GM18858 (cell line): ENCODE data around the gene SEMA4D.

Experiments used
- ATAC-seq: cut with Tn5 transposase; IDR thresholded peaks from one replicate; pipeline ENCODE4 v1.9.1; 2021; ENCODE audit not compliant: unreplicated experiment

Gene SEMA4D, protein sequence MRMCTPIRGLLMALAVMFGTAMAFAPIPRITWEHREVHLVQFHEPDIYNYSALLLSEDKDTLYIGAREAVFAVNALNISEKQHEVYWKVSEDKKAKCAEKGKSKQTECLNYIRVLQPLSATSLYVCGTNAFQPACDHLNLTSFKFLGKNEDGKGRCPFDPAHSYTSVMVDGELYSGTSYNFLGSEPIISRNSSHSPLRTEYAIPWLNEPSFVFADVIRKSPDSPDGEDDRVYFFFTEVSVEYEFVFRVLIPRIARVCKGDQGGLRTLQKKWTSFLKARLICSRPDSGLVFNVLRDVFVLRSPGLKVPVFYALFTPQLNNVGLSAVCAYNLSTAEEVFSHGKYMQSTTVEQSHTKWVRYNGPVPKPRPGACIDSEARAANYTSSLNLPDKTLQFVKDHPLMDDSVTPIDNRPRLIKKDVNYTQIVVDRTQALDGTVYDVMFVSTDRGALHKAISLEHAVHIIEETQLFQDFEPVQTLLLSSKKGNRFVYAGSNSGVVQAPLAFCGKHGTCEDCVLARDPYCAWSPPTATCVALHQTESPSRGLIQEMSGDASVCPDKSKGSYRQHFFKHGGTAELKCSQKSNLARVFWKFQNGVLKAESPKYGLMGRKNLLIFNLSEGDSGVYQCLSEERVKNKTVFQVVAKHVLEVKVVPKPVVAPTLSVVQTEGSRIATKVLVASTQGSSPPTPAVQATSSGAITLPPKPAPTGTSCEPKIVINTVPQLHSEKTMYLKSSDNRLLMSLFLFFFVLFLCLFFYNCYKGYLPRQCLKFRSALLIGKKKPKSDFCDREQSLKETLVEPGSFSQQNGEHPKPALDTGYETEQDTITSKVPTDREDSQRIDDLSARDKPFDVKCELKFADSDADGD

DNA sequence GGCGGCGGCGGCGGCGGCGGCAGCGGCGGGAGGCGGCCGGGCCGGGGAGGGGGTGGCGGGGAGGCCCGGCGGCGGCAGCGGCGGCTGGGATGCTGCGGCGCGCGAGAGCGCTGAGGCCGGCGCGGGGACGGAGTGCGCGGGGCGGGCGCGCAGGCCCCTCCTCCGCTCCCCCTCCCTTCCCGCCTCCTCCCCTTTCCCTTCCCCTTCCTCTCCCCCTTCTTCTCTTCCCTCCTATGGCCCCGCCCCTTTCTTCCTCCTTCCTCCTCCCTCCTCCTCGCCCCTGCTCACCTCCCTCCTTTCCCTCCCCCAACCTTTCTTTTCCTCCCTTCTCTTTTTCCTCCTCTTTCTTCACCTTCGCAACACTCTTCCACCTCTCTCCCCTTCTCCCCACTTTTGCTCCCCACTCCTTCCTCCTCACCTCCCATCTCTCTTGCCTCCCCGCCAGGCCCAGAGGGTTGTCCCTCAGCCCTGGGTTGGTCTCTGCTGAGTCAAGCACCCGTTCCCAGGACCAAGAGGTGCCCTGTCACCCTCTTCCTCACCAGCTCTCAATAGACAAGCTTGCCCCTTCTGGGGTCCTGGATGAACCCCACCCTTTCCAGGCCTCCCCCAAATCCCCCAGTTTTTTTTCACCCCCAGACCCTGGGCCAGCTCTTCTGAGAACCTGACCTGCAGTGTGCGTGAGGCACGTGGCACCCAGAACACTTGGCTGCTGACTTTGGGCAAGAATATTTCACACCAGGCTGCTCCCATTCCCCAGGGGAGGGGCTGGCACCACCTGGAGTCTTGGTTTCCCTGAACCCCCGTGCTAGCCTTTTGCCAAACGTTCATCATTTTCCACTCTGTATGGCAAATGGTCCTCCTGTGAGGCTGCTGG is at the start of gene SEMA4D:
Gene SEMA4D (minus strand): TSS at position 136 of the 874 bp plus-strand sequence. CDS start 92,657 bp downstream, outside the sequence.
- no peak for ATAC-seq

DNA sequence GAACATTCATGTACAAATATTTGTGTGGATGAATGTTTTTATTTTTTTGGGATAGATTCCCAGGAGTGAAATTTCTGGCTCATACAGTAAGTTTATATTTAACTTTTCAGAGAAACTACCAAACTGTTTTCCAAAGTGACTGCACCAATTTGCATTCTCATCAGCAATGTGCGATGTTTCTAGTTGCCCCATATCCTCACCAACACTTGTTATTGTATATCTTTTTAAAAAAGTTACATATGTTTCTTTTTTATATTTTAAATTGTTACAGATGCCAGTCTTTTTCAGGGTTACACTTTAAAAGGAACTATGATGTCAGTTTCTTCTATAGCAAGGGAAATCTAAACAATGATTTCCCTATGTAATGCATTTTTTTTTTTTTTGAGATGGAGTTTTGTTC is 49.1 kb upstream of the SEMA4D start:
- ATAC-seq = no peak

DNA sequence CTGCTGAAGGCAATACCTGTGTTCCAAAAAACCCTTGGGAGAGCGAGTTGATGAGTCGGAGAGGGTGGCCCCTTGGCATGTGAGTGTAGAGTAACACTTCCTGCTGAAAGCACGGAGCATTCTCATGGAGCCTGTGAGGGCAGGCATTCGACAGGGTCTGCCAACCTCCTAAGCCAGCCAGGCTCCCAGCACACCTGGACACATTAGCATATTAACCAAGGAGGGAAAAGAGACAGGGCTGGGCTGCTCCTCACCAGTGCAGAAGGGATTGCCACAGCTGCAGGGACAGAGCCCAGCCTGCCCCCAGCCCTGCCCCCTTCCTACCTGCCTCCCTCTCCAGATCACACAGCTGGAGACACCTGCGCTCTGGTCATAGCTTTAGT is 46.4 kb upstream of the SEMA4D start:
- no peak for ATAC-seq

DNA sequence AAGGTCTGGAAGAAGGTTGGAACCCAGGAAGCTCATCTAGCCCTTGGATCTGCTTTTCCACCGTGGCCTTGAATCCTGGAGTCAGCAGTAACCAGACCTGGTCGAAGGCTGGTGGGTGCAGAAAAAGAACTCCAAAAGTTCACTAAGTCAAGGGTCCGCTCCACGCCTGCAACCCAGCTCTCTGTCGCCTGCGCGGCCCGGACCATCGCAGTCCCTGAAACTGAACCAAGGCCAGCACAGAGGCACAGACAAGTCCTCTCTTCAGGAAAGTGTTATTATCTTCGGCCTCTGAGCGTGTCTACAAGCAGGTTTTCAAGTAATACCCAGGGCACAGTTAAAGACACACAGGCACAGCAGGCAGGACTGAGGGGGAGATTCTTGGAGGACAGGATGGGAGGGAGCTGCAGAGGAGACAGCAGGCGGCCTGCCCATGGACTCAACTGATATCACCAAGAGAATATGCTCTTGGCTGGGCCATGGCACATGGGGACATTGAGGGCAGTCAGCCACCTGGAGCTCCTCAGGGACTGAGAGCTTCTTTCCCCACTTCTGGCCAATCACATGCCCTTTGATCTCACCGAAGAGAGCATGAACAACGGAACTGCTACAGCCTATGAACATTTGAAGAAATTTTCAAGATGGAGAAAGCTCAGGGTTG is 45.8 kb upstream of the SEMA4D start:
- ATAC-seq = no peak

DNA sequence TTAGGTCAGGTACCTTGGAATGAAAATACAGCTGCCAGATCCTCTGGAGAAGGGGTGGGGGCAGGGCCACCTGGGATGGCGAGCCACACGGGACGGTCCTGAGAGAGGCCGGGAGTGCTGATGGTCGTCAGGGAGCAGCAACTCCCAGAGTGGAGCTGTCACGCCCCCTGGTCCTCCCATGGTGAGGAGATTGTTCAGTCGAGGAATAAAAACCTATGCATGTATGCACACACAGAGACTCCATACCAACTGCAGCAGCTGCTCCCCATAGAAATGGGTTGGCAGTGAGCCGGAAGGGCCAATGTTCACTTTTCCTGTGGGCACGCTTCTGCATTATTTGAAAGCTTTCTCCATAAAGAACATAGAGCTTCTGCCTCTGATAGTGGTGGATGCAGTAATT is 45.2 kb upstream of the SEMA4D start:
- ATAC-seq = no peak

GRCh38 chr9:89542401-89543021 is 44.6 kb upstream of the SEMA4D start:
- peak; percentile 66 for ATAC-seq

- no peak for ATAC-seq
These were observed 43.9 kb upstream of the SEMA4D start for GRCh38 chr9:89541798-89542197.

DNA sequence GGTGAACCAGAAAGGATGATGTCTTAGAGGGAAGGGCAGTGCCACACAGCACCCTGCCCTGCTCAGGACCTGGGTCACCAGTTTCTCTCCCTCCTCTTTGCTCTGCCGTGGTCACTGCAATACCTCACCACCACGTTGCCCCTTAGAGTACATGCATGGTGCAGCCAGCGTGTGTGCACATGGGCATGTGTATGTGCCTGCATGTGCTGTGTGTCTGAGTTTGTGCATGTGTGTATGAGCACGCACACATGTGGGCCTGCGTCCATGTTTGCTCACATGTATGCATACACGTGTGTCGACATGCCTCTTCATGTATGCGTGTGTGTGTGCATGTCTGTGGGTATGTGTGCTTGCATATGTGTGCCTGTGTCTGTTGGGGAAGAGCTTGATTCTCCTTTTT is 41.5 kb upstream of the SEMA4D start:
- ATAC-seq = no peak

DNA sequence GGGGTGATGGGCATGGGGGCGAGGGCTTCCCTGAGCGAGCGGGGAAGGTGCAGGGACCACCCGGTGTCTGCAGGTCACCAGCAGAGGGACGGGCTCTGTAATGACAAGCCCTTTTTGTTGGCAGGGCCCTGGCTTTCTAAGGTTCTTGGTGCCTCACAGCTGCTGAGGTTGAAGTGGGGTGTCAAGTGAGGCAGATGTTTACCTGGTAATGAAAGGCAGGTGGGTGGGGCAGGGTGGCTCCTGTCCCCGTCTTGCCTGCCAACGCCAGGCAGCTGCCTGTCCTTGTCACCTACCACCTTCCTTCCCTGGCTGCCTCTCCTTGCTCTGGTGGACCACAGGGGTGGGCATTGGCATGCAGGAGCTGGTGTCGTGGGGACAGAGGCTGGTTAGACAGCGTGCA is 41.0 kb upstream of the SEMA4D start:
- no peak for ATAC-seq

DNA sequence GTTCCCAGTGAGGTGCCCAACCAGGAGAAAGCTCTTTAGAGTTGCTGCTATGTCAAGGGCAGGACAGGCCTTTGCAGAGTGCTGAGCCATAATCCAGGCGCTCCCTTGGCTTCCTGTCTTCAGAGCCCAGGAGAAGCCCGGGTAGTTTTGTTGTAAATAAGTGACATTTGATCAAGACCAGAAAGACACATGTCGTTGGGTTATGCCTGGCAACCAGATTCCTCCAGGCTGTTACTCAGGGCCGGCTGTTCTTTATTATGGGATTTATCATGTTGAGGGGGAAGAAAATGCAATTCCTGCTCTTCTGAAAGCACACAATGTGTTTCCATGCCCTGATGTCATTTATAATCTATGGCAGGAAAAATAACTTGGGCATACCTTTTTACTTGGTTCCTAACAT is 39.3 kb upstream of the SEMA4D start:
- ATAC-seq = no peak

GRCh38 chr9:89536600-89536999 is 38.7 kb upstream of the SEMA4D start:
- ATAC-seq = peak; percentile 38

- ATAC-seq = peak; percentile 60
These were observed 38.2 kb upstream of the SEMA4D start for GRCh38 chr9:89536145-89536574.

DNA sequence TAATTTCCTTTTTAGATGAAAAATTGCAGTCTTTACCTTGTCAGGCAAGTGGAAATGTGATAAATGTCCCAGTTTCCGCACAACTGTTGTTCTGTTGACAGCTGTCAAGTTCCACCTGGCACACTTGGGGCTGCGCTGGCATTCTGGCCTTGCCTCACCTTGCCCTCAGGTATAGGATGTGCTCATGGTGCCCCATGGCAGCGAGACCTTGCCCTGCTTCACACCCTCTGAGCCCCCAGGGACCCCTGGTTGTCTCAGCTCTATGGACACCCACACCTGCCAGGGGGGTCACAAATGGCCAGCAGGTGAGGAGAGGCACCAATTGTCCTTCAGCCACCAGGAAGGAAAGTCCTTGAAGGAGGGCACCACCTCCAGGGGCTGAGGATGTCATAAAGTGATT is 37.5 kb upstream of the SEMA4D start:
- no peak for ATAC-seq

GRCh38 chr9:89534515-89535287 is 36.8 kb upstream of the SEMA4D start:
- ATAC-seq = no peak

DNA sequence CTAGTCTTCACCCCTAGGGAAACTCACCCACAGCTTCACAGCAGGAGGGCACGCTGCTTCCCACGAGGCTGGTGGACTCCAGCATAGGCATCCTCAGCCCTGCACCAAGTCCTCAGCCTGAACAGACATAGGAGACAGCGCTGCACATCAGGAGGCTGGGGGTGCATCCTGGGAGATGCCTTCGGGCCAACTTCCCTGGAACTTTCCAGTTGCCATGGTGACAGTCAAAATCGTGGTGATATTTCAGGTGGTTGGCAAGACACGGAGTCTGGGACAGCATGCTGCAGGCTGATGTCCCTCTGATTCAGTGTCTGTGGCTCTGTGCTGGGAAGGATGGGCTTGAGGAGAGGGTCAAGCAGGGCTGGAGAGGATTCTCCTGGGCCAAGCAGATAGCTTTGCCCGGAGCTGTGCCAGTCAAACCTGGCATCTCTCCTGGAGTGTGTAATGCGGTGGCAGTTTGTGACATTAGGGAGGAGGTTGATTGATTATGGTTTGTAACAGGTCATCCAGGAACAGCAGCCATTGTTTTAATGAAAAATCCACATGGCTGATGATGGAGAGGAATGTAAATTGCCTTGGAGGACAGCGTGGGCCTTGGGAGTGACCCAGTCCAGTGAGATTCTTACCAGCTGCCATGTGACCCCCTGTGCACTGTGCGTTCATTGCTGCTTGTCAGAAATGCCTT is 35.6 kb upstream of the SEMA4D start:
- no peak for ATAC-seq

DNA sequence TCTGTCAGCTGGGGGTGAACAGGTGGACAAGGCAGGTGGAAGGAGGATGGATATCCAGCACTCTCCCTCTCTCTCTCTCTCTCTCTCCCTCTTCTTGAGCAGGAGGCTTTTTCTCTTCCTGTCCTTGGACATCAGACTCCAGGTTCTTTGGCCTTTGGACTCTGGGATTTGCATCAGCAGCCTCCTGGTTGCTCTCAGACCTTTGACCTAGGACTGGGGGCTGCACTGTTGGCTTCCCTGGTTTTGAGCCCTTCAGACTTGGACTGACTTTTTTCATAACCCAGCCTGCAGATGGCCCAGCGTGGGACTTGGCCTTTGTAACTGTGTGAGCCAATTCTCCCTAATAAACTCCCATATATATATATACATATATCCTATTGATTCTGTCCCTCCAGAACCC is 35.0 kb upstream of the SEMA4D start:
- ATAC-seq = no peak

- no peak for ATAC-seq
These were observed 34.6 kb upstream of the SEMA4D start for GRCh38 chr9:89532478-89532877.

GRCh38 chr9:89531766-89532165 is 33.9 kb upstream of the SEMA4D start:
- ATAC-seq = no peak

- ATAC-seq = no peak
These were observed 32.8 kb upstream of the SEMA4D start for GRCh38 chr9:89530726-89531125.
